Glutamatergic neuron (in vitro differentiated cells): ENCODE results near the gene TRIM46. TPM values are rescaled to one million over a fixed set of nuclear protein-coding genes. Genes with fewer than 3 reads are reported as not detected.
A peak's percentile ranks its signal among the peaks of the same experiment; 100 is the strongest.
"Not testable (repeated sequence)": the region's sequence is repeated elsewhere in the genome, so short reads cannot be mapped to it uniquely, and the experiment has no call there.

Source experiments
- DNase-seq: peaks from one replicate; pipeline ENCODE4 v3.0.0; 2022
- H3K27ac Mint-ChIP-seq: one replicate; pipeline ENCODE4 v1.8.0; 2020; ENCODE audit warnings: mild to moderate bottlenecking, mixed read lengths, inconsistent platforms; ENCODE audit not compliant: unreplicated experiment
- H3K27me3 Mint-ChIP-seq: one replicate; pipeline ENCODE4 v1.8.0; 2020; ENCODE audit warnings: mild to moderate bottlenecking, moderate library complexity, mixed read lengths, inconsistent platforms; ENCODE audit not compliant: unreplicated experiment
- H3K36me3 Mint-ChIP-seq: one replicate; pipeline ENCODE4 v1.8.0; 2020; ENCODE audit warnings: mild to moderate bottlenecking, mixed read lengths, inconsistent platforms; ENCODE audit not compliant: unreplicated experiment
- H3K4me1 Mint-ChIP-seq: one replicate; pipeline ENCODE4 v1.8.0; 2020; ENCODE audit warnings: mild to moderate bottlenecking, low read depth, mixed read lengths, inconsistent platforms; ENCODE audit not compliant: unreplicated experiment
- H3K4me3 Mint-ChIP-seq: one replicate; pipeline ENCODE4 v1.8.0; 2020; ENCODE audit warnings: mild to moderate bottlenecking, mixed read lengths, inconsistent platforms; ENCODE audit not compliant: unreplicated experiment
- H3K9me3 Mint-ChIP-seq: one replicate; pipeline ENCODE4 v1.8.0; 2020; ENCODE audit warnings: mild to moderate bottlenecking, moderate library complexity, mixed read lengths, inconsistent platforms; ENCODE audit not compliant: unreplicated experiment
- total RNA-seq: library from RNA; stranded (reverse); fragmentation: NEBNext Ultra II Directional; extraction: Animal tissue kit (Norgen Biotek cat#: 25700); gene quantifications from one replicate; pipeline ENCODE4 v1.2.1, GENCODE V29; 2021; ENCODE audit not compliant: unreplicated experiment
- TF ChIP-seq, protein P1 (sequence below): fragments of 200-600 bp; sonication (generic); IDR thresholded peaks from one replicate; pipeline ENCODE4 v1.5.0; 2021; ENCODE audit not compliant: partially characterized antibody, unreplicated experiment

Gene TRIM46
- total RNA-seq, 1 donor from 2014 or later = 30.4 TPM

DNA sequence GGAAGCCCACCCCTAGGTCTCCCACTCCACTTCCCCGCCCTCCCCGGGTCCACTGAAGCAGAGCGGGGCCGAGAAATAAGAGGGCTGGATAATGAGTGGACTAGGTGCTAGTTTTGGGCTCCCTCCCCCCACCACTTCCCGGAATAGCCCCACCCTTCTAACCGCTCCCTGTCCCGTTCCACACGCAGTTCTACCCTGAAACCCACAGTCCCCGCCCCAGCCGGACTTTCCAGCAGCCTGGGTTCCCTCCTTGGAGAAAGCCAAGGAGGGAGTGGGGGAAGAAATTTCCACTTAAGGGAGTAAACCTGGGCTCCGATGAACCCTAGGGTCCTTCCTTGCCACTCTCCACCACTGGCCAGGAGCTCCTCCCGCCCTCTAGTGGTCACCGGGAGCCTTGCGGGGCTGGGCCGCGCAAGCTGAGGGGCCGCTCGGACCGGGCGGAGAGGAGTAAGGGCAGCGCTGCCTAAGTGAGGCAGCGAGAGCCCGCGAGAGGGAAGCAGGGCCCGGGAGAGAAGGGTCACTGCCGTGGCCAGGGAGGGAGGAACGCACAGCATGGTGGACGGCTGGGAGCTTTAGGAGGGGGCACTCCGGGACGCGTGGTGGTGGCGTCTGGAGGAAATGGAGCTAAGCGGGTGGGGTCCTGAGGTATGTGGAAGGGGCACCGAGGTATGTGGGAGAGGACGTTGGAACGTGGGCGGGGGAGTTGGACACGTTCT lies 19.8 kb downstream of the TRIM46 start:
- Mint-ChIP-seq H3K4me3 (peak overlapping the region; percentile 94), H3K9me3 (peaks cover 21% of the 10 kb centered on the region), H3K27me3 (peaks cover 16% of the 10 kb centered on the region), H3K4me1 (peaks cover 9% of the 10 kb centered on the region), H3K27ac (peak overlapping the region; percentile 91), H3K36me3 (no peaks in the 10 kb centered on the region)
- TF ChIP-seq, protein P1, sequence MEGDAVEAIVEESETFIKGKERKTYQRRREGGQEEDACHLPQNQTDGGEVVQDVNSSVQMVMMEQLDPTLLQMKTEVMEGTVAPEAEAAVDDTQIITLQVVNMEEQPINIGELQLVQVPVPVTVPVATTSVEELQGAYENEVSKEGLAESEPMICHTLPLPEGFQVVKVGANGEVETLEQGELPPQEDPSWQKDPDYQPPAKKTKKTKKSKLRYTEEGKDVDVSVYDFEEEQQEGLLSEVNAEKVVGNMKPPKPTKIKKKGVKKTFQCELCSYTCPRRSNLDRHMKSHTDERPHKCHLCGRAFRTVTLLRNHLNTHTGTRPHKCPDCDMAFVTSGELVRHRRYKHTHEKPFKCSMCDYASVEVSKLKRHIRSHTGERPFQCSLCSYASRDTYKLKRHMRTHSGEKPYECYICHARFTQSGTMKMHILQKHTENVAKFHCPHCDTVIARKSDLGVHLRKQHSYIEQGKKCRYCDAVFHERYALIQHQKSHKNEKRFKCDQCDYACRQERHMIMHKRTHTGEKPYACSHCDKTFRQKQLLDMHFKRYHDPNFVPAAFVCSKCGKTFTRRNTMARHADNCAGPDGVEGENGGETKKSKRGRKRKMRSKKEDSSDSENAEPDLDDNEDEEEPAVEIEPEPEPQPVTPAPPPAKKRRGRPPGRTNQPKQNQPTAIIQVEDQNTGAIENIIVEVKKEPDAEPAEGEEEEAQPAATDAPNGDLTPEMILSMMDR = peak; percentile 96
- DNase-seq = peak; percentile 96

DNA sequence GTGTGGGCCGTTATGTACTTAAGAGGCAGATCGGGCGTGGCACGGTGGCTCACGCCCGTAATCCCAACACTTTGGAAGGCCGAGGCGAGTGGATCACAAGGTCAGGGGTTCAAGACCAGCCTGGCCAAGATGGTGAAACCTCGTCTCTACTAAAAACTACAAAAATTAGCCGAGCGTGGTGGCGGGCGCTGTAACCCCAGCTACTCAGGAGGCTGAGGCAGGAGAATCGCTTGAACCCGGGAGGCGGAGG lies 20.3 kb downstream of the TRIM46 start:
- peaks cover 16% of the 10 kb centered on the region for H3K27me3 Mint-ChIP-seq
- not testable (repeated sequence) for DNase-seq, H3K4me1 Mint-ChIP-seq, H3K36me3 Mint-ChIP-seq
- H3K27ac Mint-ChIP-seq = peak overlapping the region; percentile 91
- H3K4me3 Mint-ChIP-seq = peak overlapping the region; percentile 94
- H3K9me3 Mint-ChIP-seq = peaks cover 21% of the 10 kb centered on the region

DNA sequence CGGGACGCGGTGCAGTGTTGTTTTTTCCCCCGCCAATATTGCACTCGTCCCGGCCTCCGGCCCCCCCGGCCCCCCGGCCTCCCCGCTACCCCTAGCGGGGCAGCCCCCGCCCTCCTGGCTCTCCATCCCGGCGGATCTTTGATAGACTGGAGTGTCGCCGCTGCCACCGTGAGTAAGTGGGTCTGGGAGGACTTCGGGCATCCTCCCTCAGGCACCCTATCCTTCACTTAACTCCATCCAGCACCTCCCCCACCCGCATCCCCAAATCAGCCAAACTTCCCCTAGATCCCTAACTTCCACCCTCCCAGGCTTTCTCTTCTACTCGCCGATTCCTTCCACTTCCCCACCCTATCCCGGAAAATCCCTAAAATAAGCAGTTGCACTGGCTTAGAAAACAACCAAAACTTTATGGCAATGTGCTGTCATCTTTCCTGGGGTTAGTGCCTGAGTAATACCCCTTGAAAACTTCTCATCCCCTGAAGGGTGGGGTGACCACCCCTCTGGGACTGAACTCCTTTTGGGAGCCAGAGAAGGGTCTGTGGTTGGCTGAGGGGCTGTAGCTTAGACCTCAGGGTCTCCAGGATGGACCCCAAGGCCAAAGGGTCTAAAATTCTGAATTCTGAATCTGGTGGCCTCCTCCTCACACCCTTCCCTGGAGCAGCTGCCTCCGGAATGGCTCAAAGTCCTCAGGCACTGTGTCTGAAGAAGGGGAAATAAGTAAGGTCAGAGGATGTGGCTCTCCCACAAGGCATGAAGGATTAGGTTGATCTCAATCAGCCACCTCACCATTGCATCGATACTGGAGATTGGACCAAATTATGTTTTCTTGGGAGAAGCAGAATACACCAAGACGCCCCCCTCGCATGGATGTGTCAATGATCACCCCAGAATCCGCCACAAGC lies 21.8 kb downstream of the TRIM46 start:
- Mint-ChIP-seq H3K4me1 (peaks cover 9% of the 10 kb centered on the region), H3K4me3 (peak overlapping the region; percentile 90), H3K27ac (no peak overlapping the region), H3K9me3 (peaks cover 21% of the 10 kb centered on the region), H3K27me3 (peaks cover 16% of the 10 kb centered on the region), H3K36me3 (no peaks in the 10 kb centered on the region)
- DNase-seq = no peak
- TF ChIP-seq, protein P1 = no peak

DNA sequence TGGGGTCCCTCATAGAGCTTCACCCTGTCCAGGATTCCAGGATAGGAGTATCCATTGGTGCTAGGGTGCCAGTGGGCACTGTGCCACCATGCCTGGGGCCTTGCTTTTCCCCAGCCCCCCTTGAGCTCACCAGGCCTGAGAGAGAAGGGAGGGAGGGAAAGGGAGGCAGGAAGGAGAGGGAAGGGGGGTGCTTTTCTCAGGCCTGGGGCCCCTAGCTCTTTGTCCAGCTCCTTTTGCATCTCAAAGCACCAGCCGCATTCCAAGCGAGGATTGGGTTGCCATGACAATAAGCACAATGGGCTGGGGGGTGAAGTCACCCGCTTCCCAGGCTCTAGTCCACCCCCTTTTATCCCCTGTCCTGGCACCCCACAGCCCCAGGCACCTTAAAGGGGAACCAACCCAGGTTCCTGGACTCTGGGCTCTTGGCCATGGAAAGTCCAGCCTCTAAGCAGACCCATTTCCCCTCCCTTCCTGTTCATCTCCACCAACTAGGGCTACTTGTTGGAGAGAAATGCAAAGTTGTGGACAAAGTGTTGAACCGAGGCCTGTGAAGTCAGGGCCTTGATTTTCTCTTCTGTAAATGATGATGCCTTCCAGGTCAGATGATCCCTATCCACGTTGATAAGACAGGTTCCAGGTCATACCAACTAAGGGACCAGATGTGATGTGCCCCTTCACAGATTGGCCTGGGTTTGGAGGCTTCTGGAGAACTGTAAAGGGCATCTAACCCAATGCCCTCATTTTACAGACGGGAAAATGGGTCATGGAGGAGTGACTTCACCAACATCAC lies 22.6 kb downstream of the TRIM46 start:
- peaks cover 23% of the 10 kb centered on the region for H3K9me3 Mint-ChIP-seq
- H3K4me3 Mint-ChIP-seq = peak overlapping the region; percentile 69
- peaks cover 16% of the 10 kb centered on the region for H3K27me3 Mint-ChIP-seq
- H3K27ac Mint-ChIP-seq = no peak overlapping the region
- H3K36me3 Mint-ChIP-seq = no peaks in the 10 kb centered on the region
- DNase-seq = no peak
- TF ChIP-seq, protein P1 = no peak
- H3K4me1 Mint-ChIP-seq = peaks cover 9% of the 10 kb centered on the region

DNA sequence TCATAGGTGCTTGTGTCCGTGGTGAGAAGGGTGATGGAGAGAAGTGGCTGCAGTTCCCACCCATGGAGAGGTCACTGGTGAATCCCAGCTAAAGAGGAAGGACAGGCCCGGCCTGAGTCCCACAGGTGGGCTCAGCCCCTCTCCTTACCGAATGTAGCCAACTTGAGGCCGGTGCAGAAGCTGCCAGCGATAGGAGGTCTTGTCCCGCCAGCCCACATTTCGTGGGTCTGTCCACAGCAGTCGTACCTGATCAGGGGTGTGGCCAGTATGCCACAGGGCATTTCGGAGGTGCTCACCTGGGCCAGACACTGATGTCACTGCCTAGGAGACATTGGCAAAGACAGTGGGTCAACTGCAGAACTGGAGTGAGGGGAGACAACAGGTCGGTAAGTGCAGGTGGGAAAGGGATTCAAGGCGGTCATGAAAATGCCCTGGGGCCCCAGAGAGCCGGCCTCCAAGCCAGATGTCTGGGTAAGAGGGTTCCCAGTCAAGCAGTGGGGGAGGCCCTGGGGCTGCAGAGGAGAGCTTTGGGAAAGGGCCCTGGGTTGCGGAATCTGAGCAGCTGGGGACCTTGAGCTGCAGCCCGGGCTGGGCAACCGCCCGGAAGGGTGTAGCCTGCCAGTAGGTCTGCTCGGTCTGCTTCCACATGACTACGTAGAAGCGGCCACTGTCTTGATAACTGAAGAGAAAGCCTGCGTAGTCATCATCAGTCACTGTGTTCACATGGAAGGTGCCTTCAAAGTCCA lies 23.4 kb downstream of the TRIM46 start:
- no peak for DNase-seq
- TF ChIP-seq, protein P1 = no peak
- Mint-ChIP-seq H3K36me3 (no peaks in the 10 kb centered on the region), H3K4me1 (peaks cover 9% of the 10 kb centered on the region), H3K4me3 (peak overlapping the region; percentile 69), H3K27ac (no peak overlapping the region), H3K27me3 (peaks cover 18% of the 10 kb centered on the region), H3K9me3 (peaks cover 20% of the 10 kb centered on the region)
